HCT116 (cell line): ENCODE results near the gene STRN. TPM values are rescaled to one million over a fixed set of nuclear protein-coding genes. Genes with fewer than 3 reads are reported as not detected.

Experiments used
- ATAC-seq: fragments of 200-7000 bp; cut with Tn5 transposase; 2 replicates; pipeline ENCODE4 v1.9.1; 2020; ENCODE audit warnings: mild to moderate bottlenecking, moderate library complexity
- BruUV-seq: library from RNA; stranded (reverse); fragments of 400-500 nt; replicated peaks from 2 replicates; lab custom pipeline; 2021; lab: Mats Ljungman, UMichigan
- CTCF ChIA-PET: fragments of 300-600 bp; sonication (Branson Sonifier 250); formaldehyde crosslinking; loops from one replicate; lab custom pipeline; 2021; ENCODE audit warnings: antibody characterized with exemption; lab: Charles Lee
- POLR2A ChIA-PET: fragments of 300-600, 350-600 bp; sonication (Branson Sonifier 250); formaldehyde crosslinking; loops from one replicate; lab custom pipeline; 2021; ENCODE audit warnings: antibody characterized with exemption; lab: Charles Lee
- RAD21 ChIA-PET, 2 experiments: fragments of 300-600 bp; sonication (Branson Sonifier 250); formaldehyde crosslinking; loops; one replicate each; lab custom pipeline; 2023; ENCODE audit warnings: low total read pairs in 2 of 2; ENCODE audit not compliant: uncharacterized antibody in 2 of 2, unreplicated experiment in 2 of 2, low non-redundant PET in 1 of 2; lab: Charles Lee
- DNase-seq: peaks from one replicate; pipeline ENCODE4 v3.0.0-alpha.2; 2010; ENCODE audit warnings: low read depth, low spot score
- H2AFZ ChIP-seq: fragments of 200-600 bp; shearing (Covaris generic), sonication (generic); 2 replicates; pipeline ENCODE4 v1.6.1; 2017; ENCODE audit warnings: low read depth, mixed run types, mixed read lengths, antibody characterized with exemption, low read length; ENCODE audit not compliant: poor library complexity, severe bottlenecking
- H3K27ac ChIP-seq: 2 replicates; pipeline ENCODE4 v1.5.1; 2012; ENCODE audit warnings: low read depth, low read length
- H3K27me3 ChIP-seq: fragments of 200-600 bp; sonication (generic); 2 replicates; pipeline ENCODE4 v1.6.1; 2016; ENCODE audit warnings: mixed run types, low read length, mixed read lengths; ENCODE audit not compliant: insufficient read depth
- H3K36me3 ChIP-seq, 2 experiments: fragments of 200-500 bp in 1 of 2; fragments of 200-600 bp in 1 of 2; sonication (Bioruptor generic) in 1 of 2; sonication (generic) in 1 of 2; 2 replicates each; pipeline versions ENCODE4 v1.5.1 to v1.6.1; 2014 to 2016; ENCODE audit warnings: low read length in 2 of 2, inconsistent platforms in 1 of 2, mixed read lengths in 1 of 2, mixed run types in 1 of 2; ENCODE audit not compliant: insufficient read depth in 2 of 2, control insufficient read depth in 1 of 2
- H3K4me1 ChIP-seq, 2 experiments: fragments of 200-600 bp in 1 of 2; sonication (generic) in 1 of 2; 2 replicates each; pipeline versions ENCODE4 v1.5.1 to v1.6.1; 2012 to 2017; ENCODE audit warnings: low read length in 2 of 2, inconsistent platforms in 1 of 2, mild to moderate bottlenecking in 1 of 2, mixed read lengths in 1 of 2, mixed run types in 1 of 2, moderate library complexity in 1 of 2; ENCODE audit not compliant: insufficient read depth in 2 of 2, control insufficient read depth in 1 of 2
- H3K4me2 ChIP-seq: fragments of 200-600 bp; sonication (generic); 2 replicates; pipeline ENCODE4 v1.6.1; 2017; ENCODE audit warnings: mixed run types, low read length, mixed read lengths
- H3K4me3 ChIP-seq, 2 experiments: fragments of 200-600 bp in 1 of 2; sonication (generic) in 1 of 2; replicated peaks in 1 of 2; 2 replicates each; pipeline ENCODE4 v1.5.1; 2011 to 2016; ENCODE audit warnings: low read length in 2 of 2, control low read depth in 1 of 2, low read depth in 1 of 2, mild to moderate bottlenecking in 1 of 2, mixed read lengths in 1 of 2, mixed run types in 1 of 2
- H3K79me2 ChIP-seq: fragments of 200-600 bp; sonication (generic); 2 replicates; pipeline ENCODE4 v1.6.1; 2017; ENCODE audit warnings: mild to moderate bottlenecking, mixed run types, low read length, moderate library complexity, mixed read lengths; ENCODE audit not compliant: insufficient read depth
- H3K9ac ChIP-seq: fragments of 200-600 bp; sonication (generic); 2 replicates; pipeline ENCODE4 v1.6.1; 2016; ENCODE audit warnings: low read length, mixed read lengths
- H3K9me2 ChIP-seq: fragments of 200-600 bp; sonication (generic), shearing (Covaris generic); 2 replicates; pipeline ENCODE4 v1.6.1; 2017; ENCODE audit warnings: mixed run types, mild to moderate bottlenecking, moderate library complexity; ENCODE audit not compliant: insufficient read depth
- H3K9me3 ChIP-seq, 2 experiments: fragments of 200-500 bp in 1 of 2; fragments of 200-600 bp in 1 of 2; sonication (Bioruptor generic) in 1 of 2; sonication (generic) in 1 of 2; 2 replicates each; pipeline ENCODE4 v1.6.1; 2014 to 2017; ENCODE audit warnings: low read length in 2 of 2, mixed read lengths in 2 of 2, inconsistent platforms in 1 of 2, low read depth in 1 of 2, mild to moderate bottlenecking in 1 of 2, mixed run types in 1 of 2, moderate library complexity in 1 of 2; ENCODE audit not compliant: control insufficient read depth in 1 of 2, insufficient read depth in 1 of 2
- H4K20me1 ChIP-seq: fragments of 200-600 bp; sonication (generic), shearing (Covaris generic); 2 replicates; pipeline ENCODE4 v1.6.1; 2017; ENCODE audit warnings: mixed run types, mild to moderate bottlenecking, moderate library complexity; ENCODE audit not compliant: insufficient read depth
- CBX3 ChIP-seq: IDR thresholded peaks from 2 replicates; pipeline ENCODE4 v1.6.1; 2012; ENCODE audit warnings: low read depth
- CTCF ChIP-seq, 3 experiments: fragments of 200-600 bp in 1 of 3; sonication (generic) in 1 of 3; IDR thresholded peaks in 2 of 3; conservative IDR thresholded peaks in 1 of 3; 2 replicates each; pipeline ENCODE4 v1.5.1; 2012 to 2017; ENCODE audit warnings: low read depth in 2 of 3, low read length in 2 of 3, antibody characterized with exemption in 1 of 3, borderline replicate concordance in 1 of 3, control low read depth in 1 of 3, mild to moderate bottlenecking in 1 of 3, mixed read lengths in 1 of 3, mixed run types in 1 of 3, moderate library complexity in 1 of 3; ENCODE audit not compliant: insufficient read depth in 1 of 3
- EGR1 ChIP-seq: IDR thresholded peaks from 2 replicates; pipeline ENCODE4 v1.6.1; 2012; ENCODE audit warnings: low read depth
- EZH2 ChIP-seq: fragments of 200-600 bp; sonication (generic); IDR thresholded peaks from 2 replicates; pipeline ENCODE4 v1.6.1; 2017; ENCODE audit warnings: antibody characterized with exemption, mixed run types
- JUND ChIP-seq: IDR thresholded peaks from 2 replicates; pipeline ENCODE4 v1.6.1; 2012
- MAX ChIP-seq: IDR thresholded peaks from 2 replicates; pipeline ENCODE4 v1.6.1; 2012
- POLR2A ChIP-seq: IDR thresholded peaks from 2 replicates; pipeline ENCODE4 v1.7.0; 2011; ENCODE audit warnings: borderline replicate concordance; ENCODE audit not compliant: insufficient read depth, insufficient read length; ENCODE audit errors: extremely low read depth
- RAD21 ChIP-seq: IDR thresholded peaks from 2 replicates; pipeline ENCODE4 v1.6.1; 2012; ENCODE audit warnings: low read depth, mild to moderate bottlenecking
- SIN3A ChIP-seq: IDR thresholded peaks from 2 replicates; pipeline ENCODE4 v1.6.1; 2012; ENCODE audit warnings: low read depth
- SRF ChIP-seq: IDR thresholded peaks from 2 replicates; pipeline ENCODE4 v1.6.1; 2012; ENCODE audit warnings: low read depth
- TCF7L2 ChIP-seq: IDR thresholded peaks from 2 replicates; pipeline ENCODE4 v1.7.0; 2011; ENCODE audit warnings: borderline replicate concordance, inconsistent platforms; ENCODE audit not compliant: insufficient read depth, insufficient read length; ENCODE audit errors: extremely low read depth
- YY1 ChIP-seq: IDR thresholded peaks from 2 replicates; pipeline ENCODE4 v1.6.1; 2011; ENCODE audit warnings: low read length, low read depth, moderate library complexity, mild to moderate bottlenecking; ENCODE audit not compliant: insufficient replicate concordance; ENCODE audit errors: extremely low read depth
- ZBTB33 ChIP-seq: IDR thresholded peaks from 2 replicates; pipeline ENCODE4 v1.6.1; 2011; ENCODE audit warnings: mild to moderate bottlenecking, low read length, moderate library complexity; ENCODE audit not compliant: insufficient replicate concordance; ENCODE audit errors: extremely low read depth
- ZFX ChIP-seq: fragments of 450-650 bp; IDR thresholded peaks from 2 replicates; pipeline ENCODE4 v1.6.1; 2017
- ZNF274 ChIP-seq: fragments of 200-500 bp; sonication (Bioruptor generic); IDR thresholded peaks from 2 replicates; pipeline ENCODE4 v1.6.1; 2014; ENCODE audit warnings: mild to moderate bottlenecking, low read depth, low read length, inconsistent platforms
- intact Hi-C: fragments of 100-400 bp; cut with micrococcal nuclease; formaldehyde crosslinking; loops from 2 replicates; pipeline ENCODE4 v1.10.0; 2022
- total RNA-seq: library from RNA; stranded (reverse); gene quantifications from one replicate; pipeline ENCODE4 v1.2.1, GENCODE V29; 2021; ENCODE audit not compliant: unreplicated experiment

Gene STRN
- total RNA-seq, 1 experiment from 2014 or later = 26.4 TPM

GRCh38 chr2:36971990-36972389, 5.7 kb upstream of the STRN start (continued):
- no peak for TF ChIP-seq YY1

- Histone ChIP-seq H3K9ac (peak overlapping the region; percentile 79), H3K9me2 (no peaks in the 10 kb centered on the region), H3K4me1 (peaks cover 3 to 32% of the 10 kb centered on the region in 2 experiments; a peak in 3 of 4 replicates), H2AFZ (peak overlapping the region; percentile 98)
- TF ChIP-seq JUND (no peak), SRF (no peak), ZNF274 (no peak), TCF7L2 (no peak), EZH2 (no peak), POLR2A (no peak), EGR1 (no peak), ZBTB33 (no peak), RAD21 (no peak), CBX3 (no peak), CTCF (IDR thresholded peaks at IDR 0.05 in 2 of 3, conservative IDR thresholded peaks at IDR 0.05 in 1 of 3; ENCODE audit: borderline replicate concordance in 1 of 3, insufficient read depth in 1 of 3, low read depth in 2 of 3, low read length in 2 of 3) (no peak), SIN3A (no peak), ZFX (no peak), MAX (no peak)
- TF ChIP-seq, all 23 proteins: peak for 0
- Histone ChIP-seq H3K36me3 (no peaks in the 10 kb centered on the region), H3K27me3 (no peaks in the 10 kb centered on the region), H3K9me3 (no peaks in the 10 kb centered on the region), H3K4me2 (peak overlapping the region; percentile 99), H3K27ac (peak overlapping the region; percentile 57), H3K4me3 (peak overlapping the region; percentile 71 to 100), H3K79me2 (peaks cover 33% of the 10 kb centered on the region), H4K20me1 (no peaks in the 10 kb centered on the region)
- ATAC-seq (no peak), DNase-seq (no peak)
- intact Hi-C loops = no loop called here
- RAD21 ChIA-PET = no interaction called here
- POLR2A ChIA-PET = no interaction called here
- CTCF ChIA-PET = no interaction called here
- BruUV-seq = no TSS peak
Measured at GRCh38 chr2:36967236-36967876, 1.0 kb upstream of the STRN start.
